HG03439 (cell line): Measurements from ENCODE around the gene DNASE1L3.
"Not testable (repeated sequence)": the region's sequence is repeated elsewhere in the genome, so short reads cannot be mapped to it uniquely, and the experiment has no call there.

ENCODE experiments used
- ATAC-seq: cut with Tn5 transposase; IDR thresholded peaks from one replicate; pipeline ENCODE4 v1.9.1; 2021; ENCODE audit warnings: mild to moderate bottlenecking, moderate library complexity; ENCODE audit not compliant: unreplicated experiment

The DNASE1L3 gene

DNA sequence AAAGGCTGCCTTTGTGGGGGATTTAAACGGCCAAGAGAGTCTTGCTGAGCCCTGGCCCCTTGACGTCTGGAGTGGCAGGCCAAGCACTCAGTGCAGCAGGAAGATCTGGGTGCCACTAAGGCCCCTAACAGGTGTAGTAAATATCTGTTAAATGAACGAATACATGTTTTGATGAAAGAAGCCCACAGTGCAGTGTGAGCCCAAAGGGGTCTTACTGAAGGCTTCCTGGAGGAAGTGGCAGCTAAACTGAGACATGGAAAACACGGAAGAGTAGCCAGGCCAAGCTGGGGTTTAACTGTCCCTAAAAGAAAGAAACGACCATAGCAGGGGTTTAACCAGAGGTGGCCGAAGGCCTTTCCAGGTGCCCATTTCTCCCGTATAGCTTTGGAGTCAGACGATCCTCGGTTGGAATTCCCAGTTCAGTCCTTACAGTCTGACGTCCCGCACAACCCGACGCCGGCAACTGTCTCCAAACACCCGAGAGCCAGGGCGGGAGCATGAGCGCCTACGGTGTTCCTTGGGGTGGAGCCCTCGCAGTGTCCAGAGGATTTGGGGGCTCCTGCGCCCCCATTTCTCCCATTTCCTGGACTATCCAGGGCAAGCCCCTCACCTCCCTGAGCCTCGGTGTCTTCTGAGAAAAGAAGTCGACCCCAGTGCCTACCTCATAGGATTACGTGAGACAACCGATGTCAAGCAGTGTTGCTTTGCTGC is 25.9 kb upstream of the DNASE1L3 start:
- ATAC-seq: no peak

DNA sequence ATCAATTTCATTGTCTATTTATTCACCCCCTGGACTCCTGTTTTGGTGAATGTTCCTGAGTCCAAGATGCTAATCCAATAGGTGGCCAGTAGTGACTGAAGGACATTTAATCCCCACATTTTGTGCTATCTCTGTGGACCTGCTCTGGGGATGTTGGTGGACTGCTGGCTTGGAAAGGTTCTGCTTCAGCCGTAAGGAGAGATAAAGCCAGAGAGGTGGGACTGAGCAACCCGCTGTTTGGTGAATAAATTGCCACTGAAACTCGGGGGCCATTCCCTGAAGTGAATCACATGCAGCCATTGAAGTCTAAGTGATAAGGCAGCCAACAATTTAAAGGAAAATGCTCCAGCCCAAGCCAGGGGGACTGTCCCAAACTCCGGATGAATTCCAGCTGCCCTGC is 25.2 kb upstream of the DNASE1L3 start:
- ATAC-seq: no peak

DNA sequence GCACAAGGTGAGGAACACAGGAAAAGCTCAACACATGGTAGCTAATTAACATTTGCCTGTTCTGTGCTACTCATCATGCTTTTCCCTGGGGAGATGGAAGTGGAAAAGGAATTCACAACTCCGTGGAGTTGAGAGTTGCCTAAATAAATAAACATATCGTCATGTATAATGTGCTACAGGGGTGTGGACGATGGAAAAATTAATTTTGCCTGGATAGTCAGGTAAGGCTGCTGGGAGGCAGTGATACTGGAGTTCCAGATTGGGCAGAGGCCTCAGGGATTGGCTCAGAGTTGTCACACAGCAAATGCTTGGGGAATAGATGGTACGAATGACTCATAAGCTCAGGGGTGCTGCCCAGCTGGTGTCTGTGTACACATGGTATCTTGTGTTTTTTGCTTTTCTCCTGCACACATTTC is 23.8 kb upstream of the DNASE1L3 start:
- no peak for ATAC-seq

DNA sequence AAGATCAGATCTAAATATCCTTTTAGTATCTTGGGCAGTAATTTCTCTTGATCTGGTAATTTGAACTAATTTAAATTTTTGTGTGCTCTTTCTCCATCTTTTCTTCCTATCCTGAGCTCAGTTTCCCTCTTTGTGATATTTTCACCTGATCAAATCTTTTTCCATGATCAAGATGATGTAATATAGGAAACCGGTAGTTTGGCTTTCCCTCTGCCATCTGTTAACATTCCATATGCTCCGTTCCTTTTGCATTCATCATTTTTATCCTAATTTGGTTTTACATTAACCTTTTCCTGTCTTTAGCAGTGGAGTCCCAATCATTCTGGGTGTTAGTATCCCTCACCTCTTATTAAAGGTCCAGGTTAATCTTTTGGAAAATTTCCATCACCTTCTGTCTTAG is 20.9 kb upstream of the DNASE1L3 start:
- ATAC-seq: no peak

DNA sequence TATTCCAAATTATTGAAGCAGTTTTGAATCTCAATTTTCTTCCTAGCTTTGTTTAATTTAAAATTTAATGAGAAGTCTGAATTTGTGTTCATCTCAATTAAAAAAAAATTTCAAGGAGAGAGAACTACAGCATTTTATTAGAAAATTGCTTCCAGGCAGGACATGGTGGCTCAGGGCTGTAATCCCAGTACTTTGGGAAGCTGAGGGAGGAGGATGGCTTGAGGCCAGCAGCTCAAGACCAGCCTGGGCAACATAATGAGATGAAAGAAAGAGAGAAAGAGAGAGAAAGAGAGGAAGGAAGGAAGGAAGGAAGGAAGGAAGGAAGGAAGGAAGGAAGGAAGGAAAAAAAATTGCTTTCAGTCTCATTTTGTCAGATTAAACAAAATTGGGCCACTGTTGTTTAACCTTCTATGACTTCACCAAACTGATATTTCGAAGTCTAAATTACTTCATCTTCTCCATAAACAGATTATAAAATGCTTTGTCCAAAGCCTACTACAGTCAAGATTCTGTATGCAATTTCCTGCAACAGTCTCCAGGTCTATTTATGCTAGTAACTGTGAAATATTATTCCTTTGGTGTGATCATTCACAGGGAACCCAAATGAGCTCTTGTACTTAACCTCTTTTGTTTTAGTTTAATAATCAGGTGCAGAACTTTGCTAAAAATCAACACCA is 20.2 kb upstream of the DNASE1L3 start:
- ATAC-seq: no peak

DNA sequence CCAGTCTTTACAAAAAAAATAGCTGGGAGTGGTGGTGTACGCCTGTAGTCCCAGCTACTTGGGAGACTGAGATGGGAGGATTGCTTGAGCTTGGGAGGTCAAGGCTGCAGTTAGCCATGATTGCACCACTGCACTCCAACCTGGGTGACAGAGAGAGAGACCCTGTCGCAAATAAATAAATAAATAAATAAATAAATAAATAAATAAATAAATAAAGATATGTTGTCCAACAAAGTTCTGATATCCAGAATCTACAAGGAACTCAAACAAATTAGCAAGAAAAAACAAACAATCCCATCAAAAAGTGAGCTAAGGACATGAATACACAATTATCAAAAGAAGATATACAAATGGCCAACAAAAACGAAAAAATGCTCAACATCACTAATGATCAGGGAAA is 17.2 kb upstream of the DNASE1L3 start:
- not testable (repeated sequence) for ATAC-seq

DNA sequence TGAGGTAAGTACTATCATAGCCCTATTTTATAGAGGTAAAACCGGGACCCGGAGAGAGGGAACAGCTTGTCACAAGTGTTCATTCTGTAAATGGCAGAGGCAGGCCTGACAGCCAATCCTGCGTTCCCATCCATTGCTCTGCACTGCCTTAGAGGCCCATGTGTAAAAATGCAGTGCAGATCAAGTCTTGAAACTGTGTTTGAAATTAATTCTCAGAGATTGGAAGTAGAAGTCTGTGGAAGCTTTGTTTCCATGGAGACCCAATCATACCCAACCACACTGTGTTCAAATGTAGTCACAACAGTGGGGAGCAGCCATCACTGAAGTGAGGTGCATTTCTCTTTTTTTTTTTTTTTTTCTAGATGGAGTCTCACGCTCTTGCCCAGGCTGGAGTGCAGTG is 13.1 kb upstream of the DNASE1L3 start:
- ATAC-seq: no peak

DNA sequence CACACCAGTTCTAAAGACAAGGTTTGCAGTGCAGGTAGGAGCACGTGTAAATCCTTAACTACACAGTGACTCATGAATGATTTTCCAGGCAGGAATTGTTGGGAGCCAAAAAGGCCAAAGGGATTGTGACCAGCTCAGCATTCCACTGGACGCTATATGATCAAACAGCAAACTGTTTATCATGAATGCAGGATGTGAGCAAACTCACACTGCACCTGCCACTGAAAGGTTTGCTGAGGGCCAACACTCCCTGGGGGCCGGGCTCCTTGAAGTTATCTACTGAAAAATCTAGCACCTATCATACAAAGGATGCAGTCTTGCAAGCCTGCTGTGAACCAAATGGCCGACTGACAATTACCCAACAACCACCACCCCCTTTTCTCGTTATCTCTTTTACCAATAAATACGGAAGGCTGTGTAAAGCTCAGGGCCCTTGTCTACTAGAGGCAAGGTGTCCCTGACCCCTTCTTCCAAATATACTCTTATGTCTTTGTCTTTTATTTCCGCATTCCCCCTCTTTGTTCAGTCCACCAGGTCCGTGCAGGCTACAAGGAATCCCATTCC is 11.5 kb upstream of the DNASE1L3 start:
- ATAC-seq: no peak

DNA sequence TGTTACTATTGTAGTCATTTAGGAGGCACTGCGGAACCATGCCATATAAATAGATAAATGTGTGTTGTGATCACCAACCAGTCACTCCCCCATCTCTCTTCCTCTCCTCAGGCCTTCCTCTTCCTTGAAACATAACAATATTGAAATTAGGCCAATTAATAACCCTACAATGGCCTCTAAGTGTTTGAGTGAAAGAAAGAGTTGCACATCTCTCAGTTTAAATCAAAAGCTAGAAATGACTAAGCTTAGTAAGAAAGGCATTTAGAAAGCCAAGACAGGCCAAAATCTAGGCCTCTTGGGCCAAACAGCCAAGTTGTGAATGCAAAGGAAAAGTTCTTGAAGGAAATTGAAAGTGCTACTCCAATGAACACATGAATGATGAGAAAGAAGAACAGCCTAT is 8.1 kb upstream of the DNASE1L3 start:
- ATAC-seq: no peak

DNA sequence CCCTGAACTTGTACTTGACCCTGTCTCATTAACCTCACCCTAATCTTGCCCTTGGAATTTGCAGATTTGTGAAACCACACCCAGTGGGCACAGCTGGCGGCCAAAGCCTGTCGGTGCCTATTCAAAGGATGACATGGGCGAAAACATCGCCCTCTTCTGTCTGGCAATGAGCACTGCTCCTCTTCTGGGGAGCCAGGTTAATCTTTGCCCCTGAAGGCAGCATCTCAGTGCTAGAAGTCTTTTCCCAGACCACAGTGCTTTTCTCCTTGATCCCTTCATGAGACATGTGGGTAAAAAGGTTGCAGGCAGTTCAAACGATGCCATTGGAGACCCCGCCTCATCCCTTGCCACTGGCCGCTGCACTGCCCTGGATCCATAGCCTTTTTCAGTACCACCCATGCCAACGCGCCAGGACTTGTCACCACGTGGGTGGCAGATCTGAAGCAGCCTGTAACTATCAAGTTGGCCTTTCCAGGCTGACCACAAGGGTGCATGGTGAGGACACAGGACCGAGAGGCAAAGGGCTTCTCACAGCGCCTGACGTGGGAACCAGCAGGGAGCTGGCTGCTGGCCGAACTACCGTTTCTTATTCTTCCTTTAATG is 6.5 kb upstream of the DNASE1L3 start:
- ATAC-seq: peak; percentile 51

DNA sequence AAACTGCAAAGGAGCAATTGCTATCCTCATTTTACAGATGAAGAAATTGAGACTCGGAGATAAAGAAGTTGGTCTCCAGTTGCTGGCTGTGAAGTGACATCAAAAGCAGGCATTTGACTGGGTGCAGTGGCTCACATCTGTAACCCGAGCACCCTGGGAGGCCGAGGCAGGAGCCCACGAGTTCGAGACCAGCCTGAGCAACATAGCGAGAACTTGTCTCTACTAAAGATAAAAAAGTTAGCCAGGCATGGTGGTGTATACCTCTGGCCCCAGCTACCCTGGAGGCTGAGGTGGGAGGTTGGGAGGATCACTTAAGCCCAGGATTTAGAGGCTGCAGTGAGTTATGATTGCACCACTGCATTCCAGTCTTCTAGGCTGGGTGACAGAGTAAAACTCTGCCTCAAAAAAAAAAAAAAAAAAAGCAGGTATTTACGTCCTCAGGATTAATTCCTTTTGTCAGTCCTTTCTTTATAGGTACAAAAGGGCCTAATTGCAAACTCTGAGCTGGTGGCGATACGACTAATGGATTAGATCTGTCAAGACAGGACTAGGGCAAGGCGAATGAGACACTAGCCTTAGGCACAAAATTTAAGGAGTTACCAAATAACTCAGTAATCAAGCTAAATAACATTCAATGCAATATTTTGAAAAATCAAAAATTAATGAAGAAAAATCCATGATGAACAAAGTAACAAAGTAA is 5.9 kb upstream of the DNASE1L3 start:
- no peak for ATAC-seq

DNA sequence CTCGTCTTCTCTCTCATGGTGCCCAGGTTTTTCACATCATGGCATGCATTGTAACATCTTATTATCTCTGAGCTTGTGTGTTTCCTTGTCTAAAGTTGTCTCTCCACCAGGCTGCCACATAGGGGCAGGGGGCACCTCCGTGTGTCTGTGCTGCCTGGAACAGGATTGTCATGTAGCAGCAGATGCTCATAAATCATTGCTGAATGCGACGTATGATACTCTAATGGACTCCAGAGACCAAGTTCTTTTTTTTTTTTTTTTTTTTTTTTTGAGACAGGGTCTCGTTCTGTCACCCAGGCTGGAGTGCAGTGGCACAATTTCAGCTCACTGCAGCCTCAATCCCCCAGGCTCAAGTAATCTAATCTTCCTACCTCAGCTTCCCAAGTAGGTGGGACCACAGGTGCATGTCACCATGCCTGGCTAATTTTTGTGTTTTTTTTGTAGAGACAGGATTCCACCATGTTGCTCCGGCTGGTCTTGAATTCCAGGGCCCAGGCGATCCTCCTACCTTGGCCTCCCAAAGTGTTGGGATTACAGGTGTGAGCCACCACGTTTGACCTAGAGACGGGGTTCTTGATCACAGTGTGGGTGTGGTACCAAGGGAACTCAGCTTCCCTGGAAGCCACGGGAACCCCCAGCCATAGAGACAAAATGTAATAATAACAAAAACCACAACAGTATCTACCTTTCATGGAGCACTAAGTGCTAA is 4.7 kb upstream of the DNASE1L3 start:
- ATAC-seq: no peak

DNA sequence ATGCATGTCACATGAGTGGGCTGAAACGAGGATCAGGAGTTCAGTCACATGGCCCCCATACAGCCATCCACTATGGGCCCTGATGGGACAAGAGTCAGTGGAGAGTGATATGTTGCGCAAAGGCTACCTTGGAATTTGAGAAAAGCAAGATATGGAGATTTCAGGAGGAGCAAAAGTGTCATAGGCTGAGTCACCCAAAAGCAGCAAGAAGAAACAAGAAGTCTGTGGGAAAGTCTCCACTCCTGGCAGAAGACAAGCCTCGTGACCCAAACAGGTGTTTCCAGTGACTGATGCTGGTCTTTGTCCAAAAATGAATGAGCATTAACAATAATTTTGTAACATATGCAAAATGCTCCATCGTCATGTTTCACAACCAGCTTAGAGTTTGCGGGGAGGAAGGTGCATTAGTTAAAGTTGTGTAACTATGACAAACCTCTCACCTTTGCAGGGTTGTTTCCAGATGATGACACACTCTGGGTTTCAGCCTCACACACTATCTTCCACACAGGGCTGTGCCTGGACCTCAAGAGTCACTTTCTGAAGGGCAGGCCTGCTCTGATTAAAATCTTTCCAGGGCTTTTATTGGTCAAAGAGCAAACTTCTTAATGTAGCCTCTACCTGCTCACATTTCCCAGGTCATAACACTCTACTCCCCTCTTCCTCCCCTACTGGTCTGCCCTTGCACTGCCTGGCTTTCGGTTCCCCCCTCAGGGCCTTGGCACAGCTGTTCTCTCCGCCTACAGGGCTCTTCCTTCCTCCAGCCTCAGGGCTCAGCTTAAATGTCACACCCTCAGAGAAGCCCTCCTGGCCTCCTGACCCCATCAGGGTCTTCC is 3.9 kb upstream of the DNASE1L3 start:
- ATAC-seq: peak; percentile 68

DNA sequence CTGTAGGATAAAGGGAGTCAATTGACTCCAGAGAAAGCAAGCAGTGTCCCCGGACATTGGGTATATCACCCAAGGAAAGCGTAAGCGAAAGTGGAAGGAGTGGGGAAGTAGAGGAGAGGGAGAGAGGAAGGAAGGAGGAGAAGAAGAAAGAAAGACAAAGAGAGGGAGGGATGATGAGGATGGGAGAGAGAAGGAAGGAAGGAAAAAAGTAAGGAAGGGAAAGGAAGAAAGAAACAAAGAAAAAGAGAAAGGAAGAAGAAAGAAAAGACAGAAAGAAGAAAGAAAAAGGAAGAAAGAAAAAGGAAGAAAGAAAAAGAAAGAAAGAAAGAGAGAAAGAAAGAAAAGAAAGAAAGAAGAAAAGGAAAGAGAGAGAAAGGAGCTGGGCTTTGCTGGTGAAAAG is 839 bp downstream of the DNASE1L3 start:
- ATAC-seq: no peak

DNA sequence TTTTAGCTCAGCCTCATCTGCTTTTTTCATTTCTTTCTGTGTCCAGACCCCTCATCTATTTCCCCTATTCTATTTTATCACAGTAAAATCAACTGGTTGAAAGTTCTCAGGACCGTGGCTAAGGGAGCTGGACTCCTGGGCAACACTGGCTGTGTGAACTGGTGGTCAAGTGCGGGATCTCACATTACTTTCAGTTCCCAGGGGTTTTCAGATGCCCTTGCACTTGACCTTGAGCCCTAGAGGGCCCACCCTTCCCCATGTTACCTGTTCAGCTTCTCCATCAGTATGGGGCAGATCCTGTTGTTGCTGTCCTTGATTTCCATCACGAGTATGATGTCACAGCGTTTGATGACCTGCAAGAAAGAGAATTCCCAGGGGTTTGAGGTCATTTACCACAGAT is 2.8 kb downstream of the DNASE1L3 start:
- ATAC-seq: no peak

DNA sequence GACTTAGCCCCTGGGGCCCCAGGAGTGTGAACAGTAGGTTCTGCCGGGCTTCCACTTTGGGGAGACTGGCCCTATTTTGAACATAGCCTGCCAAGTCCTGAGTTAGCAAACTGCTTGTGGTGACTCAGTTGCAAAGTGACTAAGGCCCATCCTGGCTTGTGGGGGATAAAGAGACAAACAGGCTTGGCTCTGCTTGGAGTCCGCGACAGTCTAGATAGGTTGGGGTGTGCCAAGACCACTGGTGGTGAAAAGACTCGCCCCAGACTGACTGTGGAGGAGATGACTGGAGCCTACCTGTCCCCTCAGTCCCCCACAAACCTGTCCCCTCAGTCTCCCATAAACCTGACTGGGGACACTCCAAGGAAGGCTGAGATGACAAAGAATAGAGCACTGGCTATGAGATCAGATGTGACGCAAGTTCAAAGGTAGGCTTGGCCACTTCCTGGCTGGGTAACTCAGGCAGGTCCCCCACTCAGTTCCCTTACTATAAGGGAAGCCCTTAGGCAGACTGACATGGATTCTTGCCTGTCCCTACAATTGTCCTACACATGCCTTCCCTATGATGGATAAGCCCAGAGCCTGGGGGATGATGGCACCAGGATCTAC is 4.3 kb downstream of the DNASE1L3 start:
- no peak for ATAC-seq

DNA sequence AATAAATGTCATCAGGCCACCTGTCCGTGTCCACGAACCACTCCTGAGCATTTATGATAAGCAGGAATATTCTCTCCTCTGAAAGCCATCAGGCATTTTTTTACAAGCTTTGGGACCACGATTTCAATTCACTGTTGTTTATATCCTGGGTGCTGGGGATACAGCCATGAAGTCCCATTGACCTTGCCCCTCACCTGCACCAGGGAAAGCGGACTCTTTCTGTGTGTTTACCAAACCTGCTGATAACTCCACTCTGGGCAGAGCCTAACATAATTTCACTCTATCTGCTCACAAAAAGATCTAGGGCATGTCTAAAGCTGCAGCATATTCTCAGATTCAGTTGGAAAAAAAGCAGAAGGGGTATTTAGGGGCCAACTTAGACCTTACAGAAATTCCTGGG is 4.8 kb downstream of the DNASE1L3 start:
- no peak for ATAC-seq

DNA sequence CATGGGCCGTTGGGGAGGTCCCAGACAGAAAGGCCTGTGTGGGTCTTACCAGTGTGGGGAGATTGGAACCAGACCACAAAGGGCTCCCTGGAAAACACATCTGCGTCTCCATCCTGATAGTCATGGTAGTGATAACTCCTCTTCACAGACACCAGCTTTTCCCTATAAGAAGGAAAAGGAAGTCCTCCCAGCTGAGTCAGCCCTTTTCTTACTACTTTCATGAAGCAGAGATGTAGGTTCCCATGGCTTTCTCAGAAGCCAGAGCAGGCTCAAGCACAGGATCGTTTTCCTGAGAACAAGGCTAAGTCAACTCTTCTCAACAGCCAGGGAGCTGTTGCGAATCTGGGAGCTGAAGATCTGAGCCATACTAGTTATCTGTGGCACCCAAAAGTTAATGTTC is 6.1 kb downstream of the DNASE1L3 start:
- ATAC-seq: no peak

DNA sequence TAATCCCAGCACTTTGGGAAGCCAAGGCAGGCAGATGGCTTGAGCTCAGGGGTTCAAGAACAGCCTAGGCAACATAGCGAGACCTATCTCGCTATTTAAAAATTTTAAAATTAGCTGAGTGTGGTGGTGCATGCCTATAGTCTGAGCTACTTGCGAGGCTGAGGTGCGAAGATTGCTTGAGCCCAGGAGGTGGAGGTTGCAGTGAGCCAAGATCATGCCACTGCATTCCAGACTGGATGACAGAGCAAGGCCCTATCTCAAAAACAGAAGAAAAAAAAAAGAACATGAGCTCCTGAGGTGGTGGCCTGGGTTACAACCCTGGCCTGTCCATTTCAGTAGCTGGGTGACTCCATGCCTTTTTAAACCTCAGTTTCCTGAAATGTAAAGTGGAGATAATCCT is 7.2 kb downstream of the DNASE1L3 start:
- no peak for ATAC-seq
